ENCODE measurements around the gene TAS2R42.

TAS2R42 gene

GRCh38 chr12:11186837-11187236 lies at the start of gene TAS2R42:
Gene TAS2R42 (minus strand): TSS chr12:11186937. CDS start chr12:11186937, 0 bp downstream.
- H3K4me3 ChIP-seq (ENCODE audit: low read depth, low read length): no peak within 1 kb of the TSS
- DNase-seq (ENCODE audit: low read depth): no peak
- TF ChIP-seq, protein P1, sequence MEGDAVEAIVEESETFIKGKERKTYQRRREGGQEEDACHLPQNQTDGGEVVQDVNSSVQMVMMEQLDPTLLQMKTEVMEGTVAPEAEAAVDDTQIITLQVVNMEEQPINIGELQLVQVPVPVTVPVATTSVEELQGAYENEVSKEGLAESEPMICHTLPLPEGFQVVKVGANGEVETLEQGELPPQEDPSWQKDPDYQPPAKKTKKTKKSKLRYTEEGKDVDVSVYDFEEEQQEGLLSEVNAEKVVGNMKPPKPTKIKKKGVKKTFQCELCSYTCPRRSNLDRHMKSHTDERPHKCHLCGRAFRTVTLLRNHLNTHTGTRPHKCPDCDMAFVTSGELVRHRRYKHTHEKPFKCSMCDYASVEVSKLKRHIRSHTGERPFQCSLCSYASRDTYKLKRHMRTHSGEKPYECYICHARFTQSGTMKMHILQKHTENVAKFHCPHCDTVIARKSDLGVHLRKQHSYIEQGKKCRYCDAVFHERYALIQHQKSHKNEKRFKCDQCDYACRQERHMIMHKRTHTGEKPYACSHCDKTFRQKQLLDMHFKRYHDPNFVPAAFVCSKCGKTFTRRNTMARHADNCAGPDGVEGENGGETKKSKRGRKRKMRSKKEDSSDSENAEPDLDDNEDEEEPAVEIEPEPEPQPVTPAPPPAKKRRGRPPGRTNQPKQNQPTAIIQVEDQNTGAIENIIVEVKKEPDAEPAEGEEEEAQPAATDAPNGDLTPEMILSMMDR (IDR thresholded peaks at IDR 0.05; ENCODE audit: low read depth, low read length, missing control alignments): no peak
- in situ Hi-C loops (cut with HindIII; ENCODE audit: low sequenced_read_pairs): loop anchor here (25.0 kb wide), 1 partner anchor 400 kb away; no protein-coding TSS in a partner anchor

DNA sequence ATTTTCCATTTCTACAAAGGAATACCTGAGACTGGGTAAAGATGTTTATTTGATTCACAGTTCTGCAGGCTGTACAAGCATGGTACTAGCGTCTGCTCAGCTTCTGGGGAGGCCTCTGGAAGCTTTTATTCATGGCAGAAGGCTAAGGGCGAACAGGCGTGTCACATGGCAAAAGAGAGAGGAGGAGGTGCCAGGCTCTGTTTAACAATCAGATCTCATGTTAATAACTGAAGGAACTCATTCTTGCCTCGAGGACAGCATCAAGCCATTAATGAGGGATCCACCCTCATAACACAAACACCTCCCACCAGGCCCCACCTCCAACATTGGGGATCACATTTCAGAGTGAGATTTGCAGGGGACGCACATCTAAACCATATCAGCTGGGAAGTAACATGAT lies 46.8 kb upstream of the TAS2R42 start:
- H3K4me3 ChIP-seq (ENCODE audit: low read depth, low read length): no peak overlapping the region
- DNase-seq (ENCODE audit: low read depth): no peak
- in situ Hi-C loops (cut with HindIII; ENCODE audit: low sequenced_read_pairs): no loop called here
- TF ChIP-seq, protein P1 (IDR thresholded peaks at IDR 0.05; ENCODE audit: low read depth, low read length, missing control alignments): no peak

DNA sequence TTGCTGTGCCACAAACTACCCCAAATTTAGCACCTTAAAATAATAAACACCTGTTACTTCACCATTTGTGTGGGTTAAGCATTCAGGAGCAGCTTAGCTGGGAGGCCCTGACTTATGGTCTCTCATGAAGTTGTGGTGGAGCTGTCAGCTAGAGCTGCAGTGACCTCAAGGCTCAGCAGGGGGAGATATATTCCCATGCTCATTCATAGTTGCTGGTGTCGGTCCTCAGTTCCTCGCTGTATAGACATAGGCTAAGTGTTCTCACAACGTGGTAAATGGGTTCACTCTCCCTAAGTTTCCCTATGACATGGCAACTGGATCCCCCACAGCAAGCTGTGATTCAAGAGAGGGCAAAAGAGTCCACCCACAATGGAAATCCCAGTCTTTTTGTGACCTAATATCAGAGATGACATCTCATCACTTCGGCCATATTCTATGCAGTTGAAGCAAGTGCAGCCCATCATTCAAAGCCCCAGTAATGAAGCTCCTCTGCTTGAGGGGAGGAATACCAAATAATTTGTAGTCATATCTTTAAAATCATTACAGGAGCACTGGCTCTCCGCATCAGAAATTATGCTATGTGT lies 41.7 kb upstream of the TAS2R42 start:
- no peak overlapping the region for H3K4me3 ChIP-seq (ENCODE audit: low read depth, low read length)
- DNase-seq (ENCODE audit: low read depth): peak; percentile 9
- TF ChIP-seq, protein P1 (IDR thresholded peaks at IDR 0.05; ENCODE audit: low read depth, low read length, missing control alignments): peak; percentile 65
- in situ Hi-C loops (cut with HindIII; ENCODE audit: low sequenced_read_pairs): no loop called here

DNA sequence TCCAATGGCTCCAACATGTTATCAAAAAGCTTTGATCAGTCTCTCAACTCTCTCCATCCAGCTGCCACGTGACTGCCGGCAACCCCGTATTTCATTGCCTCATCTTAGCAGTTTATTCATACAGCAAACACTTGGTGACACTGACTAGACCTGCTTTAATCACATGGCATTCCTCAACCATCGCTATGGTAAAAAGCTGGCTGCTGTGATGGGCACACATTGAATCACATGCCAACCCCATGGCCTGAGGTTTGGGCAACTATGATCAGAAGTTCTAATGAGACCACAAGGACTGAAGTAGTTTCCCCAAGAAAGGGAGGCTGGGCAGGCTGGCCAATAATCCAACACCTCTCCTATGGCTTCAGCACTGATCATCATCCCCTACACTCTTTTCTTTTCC lies 40.6 kb upstream of the TAS2R42 start:
- no peak overlapping the region for H3K4me3 ChIP-seq (ENCODE audit: low read depth, low read length)
- TF ChIP-seq, protein P1 (IDR thresholded peaks at IDR 0.05; ENCODE audit: low read depth, low read length, missing control alignments): no peak
- in situ Hi-C loops (cut with HindIII; ENCODE audit: low sequenced_read_pairs): no loop called here
- DNase-seq (ENCODE audit: low read depth): no peak

GRCh38 chr12:11209113-11209512 lies 22.4 kb upstream of the TAS2R42 start:
- H3K4me3 ChIP-seq (ENCODE audit: low read depth, low read length): no peak overlapping the region
- in situ Hi-C loops (cut with HindIII; ENCODE audit: low sequenced_read_pairs): no loop called here
- no peak for DNase-seq (ENCODE audit: low read depth)
- TF ChIP-seq, protein P1 (IDR thresholded peaks at IDR 0.05; ENCODE audit: low read depth, low read length, missing control alignments): no peak

DNA sequence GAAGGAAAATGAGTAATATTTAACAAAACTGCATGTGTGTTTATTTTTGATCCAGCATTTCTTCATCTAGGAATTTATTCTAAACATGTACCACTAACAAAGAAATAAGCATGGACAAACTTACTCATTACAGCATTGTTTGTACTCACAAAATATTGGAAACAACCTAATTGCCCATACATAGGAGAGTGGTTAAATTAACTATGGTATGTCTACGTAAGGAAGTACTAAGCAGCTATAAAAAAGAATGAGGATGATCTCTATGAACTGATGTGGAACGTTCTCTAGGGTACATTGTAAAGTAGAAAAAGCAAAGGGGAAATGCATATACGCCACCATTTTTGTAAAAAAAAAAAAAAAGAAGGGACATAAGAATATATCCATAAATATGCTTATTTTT lies 17.4 kb upstream of the TAS2R42 start:
- no peak for DNase-seq (ENCODE audit: low read depth)
- in situ Hi-C loops (cut with HindIII; ENCODE audit: low sequenced_read_pairs): no loop called here
- TF ChIP-seq, protein P1 (IDR thresholded peaks at IDR 0.05; ENCODE audit: low read depth, low read length, missing control alignments): no peak
- H3K4me3 ChIP-seq (ENCODE audit: low read depth, low read length): no peak overlapping the region
